ENCODE data around the gene FGF14.

DNA sequence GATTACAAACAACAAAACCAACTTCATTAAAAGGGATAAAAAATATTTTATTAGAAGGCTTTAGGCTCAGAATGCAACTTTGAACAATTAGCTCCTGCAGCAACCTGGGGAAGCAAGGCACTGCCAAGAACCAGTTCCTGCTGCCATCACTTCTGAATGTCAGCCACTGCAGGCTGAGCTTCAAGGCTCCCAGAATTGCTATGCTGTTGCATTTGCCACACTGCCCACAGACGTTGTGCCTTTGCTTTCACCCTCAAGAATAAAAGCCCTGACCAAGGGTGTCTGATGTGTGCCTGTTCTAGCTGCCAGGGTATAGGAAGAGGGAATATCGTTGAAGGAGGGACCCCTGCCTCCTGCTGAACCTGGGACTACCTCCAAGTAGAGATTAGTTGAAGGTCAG, 711.0 kb downstream of the FGF14 start:
- TF ChIP-seq CTCF (optimal IDR thresholded peaks at IDR 0.05 in 1 of 3, IDR thresholded peaks at IDR 0.05 in 1 of 3, conservative IDR thresholded peaks at IDR 0.05 in 1 of 3; ENCODE audit: extremely low read depth in 1 of 3, insufficient read depth in 2 of 3, low read length in 3 of 3) (no peak), EZH2 (IDR thresholded peaks at IDR 0.05; ENCODE audit: low read length) (no peak)

All from keratinocyte (primary cell).